Endodermal cell (in vitro differentiated cells): ENCODE measurements around the gene C7orf33. TPM values are rescaled to one million over a fixed set of nuclear protein-coding genes. Genes with fewer than 3 reads are reported as not detected.

ENCODE experiments used
- DNase-seq: peaks from one replicate; pipeline ENCODE4 v3.0.0-alpha.2; 2017
- H3K27ac ChIP-seq: 2 replicates; pipeline ENCODE4 v1.5.1; 2013; ENCODE audit warnings: mild to moderate bottlenecking, low read depth, low read length, moderate library complexity
- H3K27me3 ChIP-seq: 2 replicates; pipeline ENCODE4 v1.6.1; 2013; ENCODE audit warnings: mild to moderate bottlenecking, low read length, moderate library complexity; ENCODE audit not compliant: insufficient read depth, control insufficient read depth, poor library complexity, severe bottlenecking
- H3K36me3 ChIP-seq: 2 replicates; pipeline ENCODE4 v1.7.0; 2013; ENCODE audit warnings: mild to moderate bottlenecking, low read length, moderate library complexity; ENCODE audit not compliant: control insufficient read depth, insufficient read depth
- H3K4me1 ChIP-seq: one replicate; pipeline ENCODE4 v1.7.0; 2013; ENCODE audit warnings: low read length; ENCODE audit not compliant: control insufficient read depth, insufficient read depth
- H3K4me3 ChIP-seq: 2 replicates; pipeline ENCODE4 v1.5.1; 2013; ENCODE audit warnings: mild to moderate bottlenecking, low read length, moderate library complexity
- H3K9ac ChIP-seq: 2 replicates; pipeline ENCODE4 v1.6.1; 2013; ENCODE audit warnings: mild to moderate bottlenecking, low read length, moderate library complexity; ENCODE audit not compliant: poor library complexity, severe bottlenecking; ENCODE audit errors: extremely low read depth
- H3K9me3 ChIP-seq: 2 replicates; pipeline ENCODE4 v1.6.1; 2013; ENCODE audit warnings: mild to moderate bottlenecking, low read length, moderate library complexity; ENCODE audit not compliant: control insufficient read depth
- H3K27ac Mint-ChIP-seq: 2 replicates; pipeline ENCODE4 v1.8.0; 2020; ENCODE audit warnings: mixed read lengths
- H3K27me3 Mint-ChIP-seq: 2 replicates; pipeline ENCODE4 v1.8.0; 2021; ENCODE audit warnings: mild to moderate bottlenecking, mixed read lengths; ENCODE audit not compliant: insufficient read depth
- H3K36me3 Mint-ChIP-seq: 2 replicates; pipeline ENCODE4 v1.8.0; 2020; ENCODE audit warnings: low read depth, mixed read lengths
- H3K4me1 Mint-ChIP-seq: 2 replicates; pipeline ENCODE4 v1.8.0; 2020; ENCODE audit warnings: mixed read lengths
- H3K4me3 Mint-ChIP-seq: 2 replicates; pipeline ENCODE4 v1.8.0; 2020; ENCODE audit warnings: mild to moderate bottlenecking, moderate library complexity, mixed read lengths
- H3K9me3 Mint-ChIP-seq: 2 replicates; pipeline ENCODE4 v1.8.0; 2020; ENCODE audit warnings: mild to moderate bottlenecking, mixed read lengths
- WGBS, 2 experiments: methylation state at CpG; one replicate each; pipeline versions ENCODE4 v1.1.5 to v1.1.7; 2013; ENCODE audit warnings: missing lambda C conversion rate in 2 of 2, mixed read lengths in 1 of 2; ENCODE audit not compliant: insufficient coverage in 1 of 2, insufficient read length in 1 of 2; 5-methylcytosine and 5-hydroxymethylcytosine counted together
- total RNA-seq, 2 donors: library from RNA; stranded (reverse); fragmentation: NEBNext Ultra II Directional in 1 of 2; extraction: Animal tissue kit (Norgen Biotek cat#: 25700) in 1 of 2; gene quantifications; 2 replicates in 1 of 2; 3 replicates in 1 of 2; pipeline ENCODE4 v1.2.1, GENCODE V29; 2021
- TF ChIP-seq, protein P1 (sequence below): fragments of 200-600 bp; sonication (generic); conservative IDR thresholded peaks from 2 replicates; pipeline ENCODE4 v1.5.0; 2021; ENCODE audit warnings: antibody characterized with exemption, mild to moderate bottlenecking

The C7orf33 gene
- total RNA-seq, 2 donors from 2014 or later: not detected

DNA sequence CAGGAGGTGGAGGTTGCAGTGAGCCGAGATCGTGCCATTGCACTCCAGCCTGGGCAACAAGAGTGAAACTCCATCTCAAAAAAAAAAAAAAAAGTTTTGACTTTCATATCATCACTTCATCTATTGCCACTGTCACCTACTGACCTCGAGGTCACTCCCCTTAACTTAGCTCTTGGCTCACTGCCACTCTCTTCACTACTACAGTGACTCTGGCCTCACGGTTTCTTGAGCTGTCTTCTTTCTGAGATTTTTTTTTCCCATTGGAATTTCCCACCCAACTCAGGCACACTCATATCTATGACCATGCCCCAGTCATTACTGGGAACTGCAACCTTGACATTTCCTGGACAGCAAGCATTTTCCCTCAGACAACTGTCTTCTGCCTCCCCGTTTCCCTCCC lies 42.6 kb upstream of the C7orf33 start:
- no peak for DNase-seq
- H3K9ac ChIP-seq: no peak overlapping the region
- Mint-ChIP-seq H3K27ac (no peak overlapping the region), H3K4me1 (no peaks in the 10 kb centered on the region), H3K9me3 (no peaks in the 10 kb centered on the region), H3K27me3 (peaks cover 5% of the 10 kb centered on the region), H3K36me3 (no peaks in the 10 kb centered on the region), H3K4me3 (no peak overlapping the region)
- no peaks in the 10 kb centered on the region for H3K9me3 ChIP-seq
- WGBS, 2 experiments: 79 to 89% methylated on average over 4 to 5 of the region's 5 CpGs
- H3K4me3 ChIP-seq: no peak overlapping the region
- no peaks in the 10 kb centered on the region for H3K36me3 ChIP-seq
- no peaks in the 10 kb centered on the region for H3K27me3 ChIP-seq
- no peaks in the 10 kb centered on the region for H3K4me1 ChIP-seq
- TF ChIP-seq, protein P1, sequence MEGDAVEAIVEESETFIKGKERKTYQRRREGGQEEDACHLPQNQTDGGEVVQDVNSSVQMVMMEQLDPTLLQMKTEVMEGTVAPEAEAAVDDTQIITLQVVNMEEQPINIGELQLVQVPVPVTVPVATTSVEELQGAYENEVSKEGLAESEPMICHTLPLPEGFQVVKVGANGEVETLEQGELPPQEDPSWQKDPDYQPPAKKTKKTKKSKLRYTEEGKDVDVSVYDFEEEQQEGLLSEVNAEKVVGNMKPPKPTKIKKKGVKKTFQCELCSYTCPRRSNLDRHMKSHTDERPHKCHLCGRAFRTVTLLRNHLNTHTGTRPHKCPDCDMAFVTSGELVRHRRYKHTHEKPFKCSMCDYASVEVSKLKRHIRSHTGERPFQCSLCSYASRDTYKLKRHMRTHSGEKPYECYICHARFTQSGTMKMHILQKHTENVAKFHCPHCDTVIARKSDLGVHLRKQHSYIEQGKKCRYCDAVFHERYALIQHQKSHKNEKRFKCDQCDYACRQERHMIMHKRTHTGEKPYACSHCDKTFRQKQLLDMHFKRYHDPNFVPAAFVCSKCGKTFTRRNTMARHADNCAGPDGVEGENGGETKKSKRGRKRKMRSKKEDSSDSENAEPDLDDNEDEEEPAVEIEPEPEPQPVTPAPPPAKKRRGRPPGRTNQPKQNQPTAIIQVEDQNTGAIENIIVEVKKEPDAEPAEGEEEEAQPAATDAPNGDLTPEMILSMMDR: no peak
- H3K27ac ChIP-seq: no peak overlapping the region

DNA sequence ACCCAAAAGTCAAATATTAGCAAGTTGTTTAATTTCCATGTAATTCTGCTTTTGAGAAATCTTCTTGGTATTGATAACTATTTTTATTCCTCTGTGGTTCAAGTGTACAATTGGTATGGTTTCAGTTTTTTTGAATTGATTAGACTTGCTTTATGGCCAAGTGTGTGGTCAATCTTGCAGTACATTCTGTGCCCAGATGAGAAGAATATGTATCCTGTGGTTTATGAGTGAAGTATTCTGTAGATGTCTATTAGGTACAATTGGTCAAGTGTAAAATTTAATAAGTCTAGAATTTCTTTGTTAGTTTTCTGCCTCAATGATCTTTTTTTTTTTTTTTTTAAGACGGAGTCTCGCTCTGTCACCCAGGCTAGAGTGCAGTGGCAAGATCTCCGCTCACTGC lies 36.6 kb upstream of the C7orf33 start:
- H3K27ac Mint-ChIP-seq: no peak overlapping the region
- DNase-seq: no peak
- H3K4me1 ChIP-seq: no peaks in the 10 kb centered on the region
- no peaks in the 10 kb centered on the region for H3K9me3 ChIP-seq
- H3K36me3 ChIP-seq: no peaks in the 10 kb centered on the region
- H3K27ac ChIP-seq: no peak overlapping the region
- H3K4me1 Mint-ChIP-seq: no peaks in the 10 kb centered on the region
- no peaks in the 10 kb centered on the region for H3K27me3 ChIP-seq
- TF ChIP-seq, protein P1: no peak
- no peak overlapping the region for H3K4me3 Mint-ChIP-seq
- H3K4me3 ChIP-seq: no peak overlapping the region
- H3K36me3 Mint-ChIP-seq: no peaks in the 10 kb centered on the region
- 83 to 96% methylated on average over 3 of the region's 3 CpGs for WGBS, 2 experiments
- H3K9ac ChIP-seq: no peak overlapping the region
- no peaks in the 10 kb centered on the region for H3K9me3 Mint-ChIP-seq
- peaks cover 16% of the 10 kb centered on the region for H3K27me3 Mint-ChIP-seq

DNA sequence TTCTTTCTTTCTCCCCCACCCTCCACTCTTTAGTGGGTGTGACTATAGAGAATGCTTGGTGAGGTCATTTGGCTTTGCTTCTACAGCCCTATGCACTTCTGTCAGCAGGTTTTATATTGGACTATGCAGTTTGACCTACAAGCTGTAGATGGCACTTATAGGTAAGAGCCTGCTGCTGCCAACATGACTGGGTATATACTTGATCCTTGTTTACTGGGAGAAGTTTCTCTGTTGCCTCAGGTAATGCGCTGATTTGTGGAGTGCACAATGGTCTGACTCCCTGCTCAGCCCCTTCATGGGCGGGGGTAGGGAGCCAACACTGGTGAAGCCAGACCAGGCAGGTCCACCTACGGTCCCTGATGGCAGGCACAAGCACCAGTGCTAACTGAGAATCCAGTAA lies 33.7 kb upstream of the C7orf33 start:
- Mint-ChIP-seq H3K36me3 (no peaks in the 10 kb centered on the region), H3K4me3 (no peak overlapping the region)
- WGBS, 2 experiments: 90 to 100% methylated on average over 1 to 3 of the region's 3 CpGs

More for the DNA sequence above, 33.7 kb upstream of the C7orf33 start:
- no peak overlapping the region for H3K4me3 ChIP-seq
- DNase-seq: no peak
- H3K36me3 ChIP-seq: no peaks in the 10 kb centered on the region
- H3K27ac ChIP-seq: no peak overlapping the region
- H3K27me3 ChIP-seq: peaks cover 5% of the 10 kb centered on the region
- Mint-ChIP-seq H3K27me3 (peaks cover 18% of the 10 kb centered on the region), H3K9me3 (peaks cover 6% of the 10 kb centered on the region), H3K4me1 (no peaks in the 10 kb centered on the region), H3K27ac (no peak overlapping the region)
- H3K9ac ChIP-seq: no peak overlapping the region
- peaks cover 8% of the 10 kb centered on the region for H3K9me3 ChIP-seq
- no peaks in the 10 kb centered on the region for H3K4me1 ChIP-seq
- TF ChIP-seq, protein P1: no peak
